LHCN-M2 (cell line): Measurements from ENCODE around the gene PTPRN2. TPM values are rescaled to one million over a fixed set of nuclear protein-coding genes. Genes with fewer than 3 reads are reported as not detected.
"Not testable (repeated sequence)": the region's sequence is repeated elsewhere in the genome, so short reads cannot be mapped to it uniquely, and the experiment has no call there.

Experiments
- DNase-seq: peaks from one replicate; pipeline ENCODE4 v3.0.0-alpha.2; 2012; ENCODE audit warnings: low read depth
- total RNA-seq: library from RNA; depleted of rRNA; stranded (reverse); fragments of >200 nt; gene quantifications from 2 replicates; pipeline ENCODE4 v1.2.3, GENCODE V29; 2014

Gene PTPRN2
- total RNA-seq, 1 experiment from 2014 or later: 0.11 TPM

- DNase-seq: no peak
Observed at GRCh38 chr7:157707983-157708918, 879.4 kb downstream of the PTPRN2 start.

- DNase-seq: no peak
Observed at GRCh38 chr7:157704365-157704764, 883.3 kb downstream of the PTPRN2 start.

- DNase-seq: no peak
Observed at GRCh38 chr7:157703534-157704195, 884.0 kb downstream of the PTPRN2 start.

- DNase-seq: no peak
Observed at GRCh38 chr7:157703131-157703530, 884.5 kb downstream of the PTPRN2 start.

- no peak for DNase-seq
Observed at GRCh38 chr7:157702311-157703023, 885.2 kb downstream of the PTPRN2 start.

- not testable (repeated sequence) for DNase-seq
Observed at GRCh38 chr7:157701395-157702180, 886.0 kb downstream of the PTPRN2 start.

GRCh38 chr7:157700231-157701005 is 887.2 kb downstream of the PTPRN2 start:
- DNase-seq: no peak

GRCh38 chr7:157699357-157700013 is 888.1 kb downstream of the PTPRN2 start:
- DNase-seq: no peak

- not testable (repeated sequence) for DNase-seq
Observed at GRCh38 chr7:157697287-157697686, 890.3 kb downstream of the PTPRN2 start.

GRCh38 chr7:157695609-157696008 is 892.0 kb downstream of the PTPRN2 start:
- not testable (repeated sequence) for DNase-seq

GRCh38 chr7:157694376-157694665 is 893.3 kb downstream of the PTPRN2 start:
- DNase-seq: no peak

GRCh38 chr7:157693521-157694375 is 893.9 kb downstream of the PTPRN2 start:
- no peak for DNase-seq

GRCh38 chr7:157693071-157693520 is 894.5 kb downstream of the PTPRN2 start:
- DNase-seq: no peak

- DNase-seq: no peak
Observed at GRCh38 chr7:157692460-157693011, 895.1 kb downstream of the PTPRN2 start.

- DNase-seq: no peak
Observed at GRCh38 chr7:157691586-157692459, 895.8 kb downstream of the PTPRN2 start.

- DNase-seq: no peak
Observed at GRCh38 chr7:157690833-157691585, 896.6 kb downstream of the PTPRN2 start.
